Measurements from ENCODE around the gene OR2T8.
A peak's percentile ranks its signal among the peaks of the same experiment; 100 is the strongest.
"Not testable (repeated sequence)": the region's sequence is repeated elsewhere in the genome, so short reads cannot be mapped to it uniquely, and the experiment has no call there.

Gene OR2T8

DNA sequence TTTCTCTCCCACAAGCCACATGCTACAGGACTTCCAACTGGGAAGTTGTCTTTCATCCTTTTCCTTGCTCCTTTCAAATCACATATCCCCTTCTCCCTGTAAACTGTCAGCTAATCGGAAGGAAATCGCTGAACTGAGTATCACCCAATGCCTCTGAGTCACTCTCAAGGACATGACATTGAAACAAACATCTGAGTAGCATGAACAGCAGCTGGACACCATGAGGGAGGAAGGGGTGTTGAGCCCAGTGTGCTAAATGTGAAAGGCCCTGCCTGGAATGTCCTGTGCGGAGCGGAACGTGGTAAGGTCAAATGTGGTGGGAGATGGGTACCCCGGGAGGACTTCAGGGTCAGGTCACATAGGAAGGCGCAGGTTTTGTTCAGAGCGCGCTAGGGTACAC lies 4.8 kb downstream of the OR2T8 start, which contains the start of gene OR2AJ1:
TSS of gene OR2AJ1 (plus strand) at position 22 of the 400 bp plus-strand sequence. CDS start 8,880 bp downstream, outside the sequence.
- Mint-ChIP-seq H3K4me1 (ENCODE audit: low read depth) (no peaks in the 10 kb centered on the region), H3K4me3 (no peak within 1 kb of the TSS), H3K9me3 (no peaks in the 10 kb centered on the region), H3K36me3 (ENCODE audit: low read depth) (no peaks in the 10 kb centered on the region), H3K27ac (no peak within 1 kb of the TSS), H3K27me3 (ENCODE audit: low read depth) (no peaks in the 10 kb centered on the region)
- no peak for DNase-seq (ENCODE audit: low spot score)

DNA sequence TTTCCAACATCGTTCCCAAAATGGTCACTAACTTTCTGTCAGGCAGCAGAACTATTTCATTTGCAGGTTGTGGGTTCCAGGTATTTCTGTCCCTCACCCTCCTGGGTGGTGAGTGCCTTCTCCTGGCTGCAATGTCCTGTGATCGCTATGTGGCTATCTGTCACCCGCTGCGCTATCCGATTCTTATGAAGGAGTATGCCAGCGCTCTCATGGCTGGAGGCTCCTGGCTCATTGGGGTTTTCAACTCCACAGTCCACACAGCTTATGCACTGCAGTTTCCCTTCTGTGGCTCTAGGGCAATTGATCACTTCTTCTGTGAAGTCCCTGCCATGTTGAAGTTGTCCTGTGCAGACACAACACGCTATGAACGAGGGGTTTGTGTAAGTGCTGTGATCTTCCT lies 13.9 kb downstream of the OR2T8 start:
- H3K27ac Mint-ChIP-seq, result no peak overlapping the region
- no peaks in the 10 kb centered on the region for H3K9me3 Mint-ChIP-seq
- H3K4me1 Mint-ChIP-seq (ENCODE audit: low read depth), result no peaks in the 10 kb centered on the region
- no peaks in the 10 kb centered on the region for H3K27me3 Mint-ChIP-seq (ENCODE audit: low read depth)
- no peak for DNase-seq (ENCODE audit: low spot score)
- no peaks in the 10 kb centered on the region for H3K36me3 Mint-ChIP-seq (ENCODE audit: low read depth)
- H3K4me3 Mint-ChIP-seq, result no peak overlapping the region

DNA sequence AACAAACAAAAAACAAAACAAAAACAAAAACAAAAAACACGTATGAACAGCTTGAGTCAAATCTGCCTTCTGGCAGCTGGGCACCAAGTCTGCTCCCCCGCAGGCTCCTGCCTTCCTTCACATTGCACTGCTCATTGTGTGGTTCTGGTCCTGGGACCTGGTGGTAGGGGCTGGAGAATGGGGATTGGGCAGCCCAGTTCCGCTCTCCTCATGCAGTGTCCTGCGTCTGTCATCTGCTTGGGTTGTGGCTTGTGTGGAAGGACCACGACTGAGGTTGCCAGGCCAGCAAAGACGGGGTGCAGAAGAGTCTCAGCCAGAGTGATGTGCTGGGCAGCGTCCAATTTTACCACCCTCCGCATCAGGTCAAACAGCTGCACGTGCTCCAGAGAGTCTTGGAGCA lies 15.7 kb downstream of the OR2T8 start:
- no peaks in the 10 kb centered on the region for H3K4me1 Mint-ChIP-seq (ENCODE audit: low read depth)
- H3K27me3 Mint-ChIP-seq (ENCODE audit: low read depth), result no peaks in the 10 kb centered on the region
- H3K27ac Mint-ChIP-seq, result no peak overlapping the region
- no peaks in the 10 kb centered on the region for H3K36me3 Mint-ChIP-seq (ENCODE audit: low read depth)
- DNase-seq (ENCODE audit: low spot score), result no peak
- no peaks in the 10 kb centered on the region for H3K9me3 Mint-ChIP-seq
- no peak overlapping the region for H3K4me3 Mint-ChIP-seq

DNA sequence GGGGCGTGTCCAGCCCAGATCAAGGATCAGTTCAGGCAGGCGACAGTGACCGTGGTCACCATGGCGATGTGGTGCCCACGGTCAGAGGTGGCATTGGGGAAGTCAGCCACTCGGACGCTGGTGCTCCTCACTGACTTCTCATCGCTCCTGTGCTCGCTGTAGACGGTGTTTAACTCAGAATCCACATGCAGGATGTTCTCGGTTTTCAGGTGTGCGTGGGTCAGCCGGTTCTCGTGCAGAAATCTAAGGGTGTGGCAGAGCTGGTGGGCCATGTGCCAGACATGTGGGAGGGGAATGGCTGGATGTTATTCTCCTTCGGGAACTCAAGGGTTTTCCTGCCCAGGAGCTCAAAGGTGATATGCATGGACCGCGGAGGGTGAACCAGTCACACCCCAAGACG lies 16.4 kb downstream of the OR2T8 start:
- no peak overlapping the region for H3K27ac Mint-ChIP-seq
- H3K4me1 Mint-ChIP-seq (ENCODE audit: low read depth), result no peaks in the 10 kb centered on the region
- no peak for DNase-seq (ENCODE audit: low spot score)
- no peak overlapping the region for H3K4me3 Mint-ChIP-seq
- no peaks in the 10 kb centered on the region for H3K9me3 Mint-ChIP-seq
- no peaks in the 10 kb centered on the region for H3K27me3 Mint-ChIP-seq (ENCODE audit: low read depth)
- H3K36me3 Mint-ChIP-seq (ENCODE audit: low read depth), result no peaks in the 10 kb centered on the region

DNA sequence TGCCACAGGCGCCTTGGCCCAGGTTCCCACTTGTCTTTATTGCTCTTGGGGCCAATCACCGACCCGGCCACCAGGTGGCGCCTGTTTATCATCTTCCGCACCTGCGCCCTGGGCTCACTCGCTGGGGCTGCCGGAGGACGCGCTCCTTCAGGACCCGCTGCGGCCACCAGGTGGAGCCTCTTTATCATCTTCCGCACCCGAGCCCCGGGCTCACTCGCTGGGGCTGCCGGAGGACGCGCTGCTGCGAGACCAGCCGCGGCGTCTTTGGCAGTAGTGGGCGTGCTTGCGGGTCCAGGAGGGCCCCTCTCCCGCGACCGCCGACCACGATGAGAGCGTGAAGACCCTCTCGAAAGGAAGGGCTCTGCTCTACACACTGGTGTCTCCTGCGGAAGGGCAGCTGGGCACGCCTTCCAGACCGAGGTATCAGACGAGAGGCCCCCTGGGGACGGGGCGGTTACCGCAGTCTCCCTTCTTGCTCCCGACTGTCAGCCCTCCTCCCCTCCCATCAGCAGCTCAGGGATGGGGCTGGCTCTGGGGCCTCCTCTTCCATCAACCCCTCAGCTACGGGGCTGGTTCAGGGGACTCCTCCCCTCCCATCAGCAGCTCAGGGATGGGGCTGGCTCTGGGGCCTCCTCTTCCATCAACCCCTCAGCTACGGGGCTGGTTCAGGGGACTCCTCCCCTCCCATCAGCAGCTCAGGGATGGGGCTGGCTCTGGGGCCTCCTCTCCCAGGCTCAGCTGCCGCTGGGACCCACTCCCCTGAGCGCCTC lies 17.1 kb downstream of the OR2T8 start:
- H3K27ac Mint-ChIP-seq; H3K36me3 Mint-ChIP-seq (ENCODE audit: low read depth); H3K9me3 Mint-ChIP-seq; H3K27me3 Mint-ChIP-seq (ENCODE audit: low read depth); H3K4me1 Mint-ChIP-seq (ENCODE audit: low read depth): not testable (repeated sequence)
- DNase-seq (ENCODE audit: low spot score), result peak; percentile 88
- peak overlapping the region; percentile 82 for H3K4me3 Mint-ChIP-seq

DNA sequence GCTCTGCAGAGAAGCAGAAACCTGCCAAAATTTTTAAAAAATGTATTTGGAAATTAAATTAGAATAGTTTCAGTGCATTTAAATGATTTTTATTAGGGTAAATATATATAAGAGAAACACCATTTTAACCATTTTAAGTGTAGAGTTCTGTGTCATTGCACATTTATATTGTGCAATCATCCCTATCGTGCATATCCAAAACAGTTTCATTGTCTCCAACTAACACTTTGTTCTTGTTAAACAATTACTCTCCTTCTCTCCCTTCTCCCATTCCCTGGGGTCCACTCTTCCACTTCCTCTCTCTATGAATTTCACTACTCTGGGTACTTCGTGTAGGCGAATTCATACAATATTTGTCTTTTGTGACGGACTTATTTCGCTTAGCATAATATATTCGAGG lies 22.6 kb downstream of the OR2T8 start:
- no peaks in the 10 kb centered on the region for H3K4me1 Mint-ChIP-seq (ENCODE audit: low read depth)
- H3K9me3 Mint-ChIP-seq, result no peaks in the 10 kb centered on the region
- H3K36me3 Mint-ChIP-seq (ENCODE audit: low read depth), result no peaks in the 10 kb centered on the region
- no peak overlapping the region for H3K27ac Mint-ChIP-seq
- no peaks in the 10 kb centered on the region for H3K27me3 Mint-ChIP-seq (ENCODE audit: low read depth)
- no peak for DNase-seq (ENCODE audit: low spot score)
- H3K4me3 Mint-ChIP-seq, result no peak overlapping the region

DNA sequence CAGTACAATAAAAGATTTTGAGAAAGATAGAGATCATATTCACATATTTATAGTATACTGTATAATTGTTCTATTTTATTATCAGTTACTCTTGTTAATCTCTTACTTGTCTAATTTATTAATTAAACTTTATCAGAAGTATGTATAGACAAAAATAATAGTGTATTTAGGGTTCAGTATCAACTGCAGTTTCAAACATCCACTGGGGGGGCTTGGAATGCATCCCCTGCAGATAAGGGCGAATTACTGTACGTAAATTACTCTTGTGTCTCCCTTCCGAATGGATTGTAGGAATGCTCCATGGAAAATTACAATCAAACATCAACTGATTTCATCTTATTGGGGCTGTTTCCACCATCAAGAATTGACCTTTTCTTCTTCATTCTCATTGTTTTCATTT lies 28.5 kb downstream of the OR2T8 start, which contains the start of gene OR2L8:
TSS of gene OR2L8 (plus strand) at position 301 of the 400 bp plus-strand sequence. CDS start at position 301, 0 bp downstream.
- Mint-ChIP-seq H3K4me3 (no peak within 1 kb of the TSS), H3K9me3 (no peaks in the 10 kb centered on the region), H3K27me3 (ENCODE audit: low read depth) (no peaks in the 10 kb centered on the region), H3K27ac (no peak within 1 kb of the TSS), H3K36me3 (ENCODE audit: low read depth) (no peaks in the 10 kb centered on the region), H3K4me1 (ENCODE audit: low read depth) (no peaks in the 10 kb centered on the region)
- no peak for DNase-seq (ENCODE audit: low spot score)

DNA sequence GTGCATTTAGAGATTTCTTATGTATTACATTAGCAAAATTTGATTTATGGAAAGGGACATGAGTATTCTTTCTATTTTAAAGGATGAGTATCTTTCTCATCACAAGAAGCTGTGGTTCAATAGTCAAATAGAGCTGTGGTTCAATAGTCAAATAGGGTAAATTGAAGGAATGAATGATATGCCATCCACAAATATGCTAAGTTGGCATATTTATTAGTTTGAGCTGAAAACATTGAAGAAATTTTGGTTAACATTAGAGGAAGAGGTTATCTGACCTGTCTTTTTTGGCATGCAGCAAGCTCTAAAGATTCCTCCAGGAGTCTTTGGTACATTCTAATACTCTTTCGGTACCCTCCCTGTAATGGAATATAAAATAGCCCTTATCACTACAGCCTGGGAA lies 33.4 kb downstream of the OR2T8 start:
- Mint-ChIP-seq H3K9me3 (peaks cover 9% of the 10 kb centered on the region), H3K4me3 (no peak overlapping the region), H3K27ac (no peak overlapping the region), H3K27me3 (ENCODE audit: low read depth) (no peaks in the 10 kb centered on the region), H3K36me3 (ENCODE audit: low read depth) (no peaks in the 10 kb centered on the region), H3K4me1 (ENCODE audit: low read depth) (no peaks in the 10 kb centered on the region)
- no peak for DNase-seq (ENCODE audit: low spot score)

DNA sequence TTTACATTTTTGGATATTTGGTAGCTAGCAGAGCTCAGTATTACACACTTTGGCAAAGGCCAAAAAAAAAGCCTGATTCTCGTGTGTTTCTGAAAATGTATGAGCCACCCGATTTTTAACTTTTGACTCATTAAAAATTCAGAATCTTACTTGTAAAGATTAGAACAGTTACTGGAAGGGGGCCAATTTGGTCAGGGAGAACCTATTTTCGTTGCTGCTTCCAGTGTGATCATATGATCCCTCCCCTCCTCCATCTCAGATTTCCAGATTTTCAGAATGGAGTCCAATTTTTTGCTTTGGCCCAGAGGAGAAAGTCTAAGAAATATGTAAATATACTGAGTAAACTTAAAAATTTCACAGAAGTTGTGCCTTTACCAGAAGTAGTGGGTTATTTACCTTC lies 41.7 kb downstream of the OR2T8 start:
- Mint-ChIP-seq H3K27ac (no peak overlapping the region), H3K36me3 (ENCODE audit: low read depth) (no peaks in the 10 kb centered on the region), H3K4me3 (no peak overlapping the region)

DNA sequence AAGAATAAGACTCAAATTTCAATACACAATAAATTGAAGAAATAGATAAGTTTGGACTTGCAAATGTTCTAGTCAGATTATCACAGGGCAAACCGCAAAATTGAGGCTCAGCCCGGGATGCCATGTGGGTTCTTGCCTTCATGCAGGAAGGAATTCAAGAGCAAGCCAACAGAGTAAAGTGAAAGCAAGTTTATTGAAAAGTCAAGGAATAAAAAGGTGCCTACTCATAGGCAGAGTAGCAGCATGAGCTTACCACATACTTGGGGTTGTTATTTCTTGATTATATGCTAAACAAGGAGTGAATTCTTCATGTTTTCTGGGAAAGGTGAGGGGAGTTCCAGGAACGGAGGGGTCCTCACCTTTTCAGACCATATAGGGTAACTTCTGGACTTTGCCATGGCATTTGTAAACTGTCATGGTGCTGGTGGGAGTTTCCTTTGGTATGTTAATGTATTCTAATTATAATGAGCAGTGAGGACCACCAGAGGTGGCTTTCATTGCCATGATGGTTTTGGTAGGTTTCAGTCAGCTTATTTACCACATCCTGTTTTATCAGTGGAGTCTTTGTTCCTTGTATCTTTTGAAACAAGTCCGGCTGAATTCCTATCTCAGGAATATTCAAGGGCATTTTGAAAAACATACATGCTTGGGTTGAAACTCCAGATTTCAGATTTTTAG lies 43.0 kb downstream of the OR2T8 start:
- H3K4me3 Mint-ChIP-seq, result no peak overlapping the region
- no peaks in the 10 kb centered on the region for H3K27me3 Mint-ChIP-seq (ENCODE audit: low read depth)
- DNase-seq (ENCODE audit: low spot score), result no peak
- no peaks in the 10 kb centered on the region for H3K4me1 Mint-ChIP-seq (ENCODE audit: low read depth)
- H3K36me3 Mint-ChIP-seq (ENCODE audit: low read depth), result no peaks in the 10 kb centered on the region
- H3K27ac Mint-ChIP-seq, result no peak overlapping the region
- H3K9me3 Mint-ChIP-seq, result peaks cover 16% of the 10 kb centered on the region

More for the DNA sequence above, 41.7 kb downstream of the OR2T8 start:
- Mint-ChIP-seq H3K9me3 (peaks cover 17% of the 10 kb centered on the region), H3K27me3 (ENCODE audit: low read depth) (no peaks in the 10 kb centered on the region), H3K4me1 (ENCODE audit: low read depth) (no peaks in the 10 kb centered on the region)
- no peak for DNase-seq (ENCODE audit: low spot score)

DNA sequence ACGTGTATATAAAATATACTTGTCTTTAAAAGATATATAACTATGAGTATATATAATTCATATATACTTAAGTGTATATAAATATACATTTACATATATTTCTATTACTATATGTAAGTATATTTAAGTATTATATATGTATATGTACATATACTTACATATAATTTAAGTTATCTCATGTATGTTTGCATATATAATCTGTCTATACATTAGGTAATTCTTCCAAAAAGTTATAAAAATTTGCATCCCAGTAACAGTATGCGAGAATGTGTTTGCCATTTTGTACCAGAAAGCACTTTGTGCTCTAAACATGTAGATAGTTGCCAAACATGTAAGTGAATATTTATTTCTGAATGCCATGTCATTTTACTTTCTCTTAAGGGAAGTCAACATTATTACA lies 44.9 kb downstream of the OR2T8 start, which contains the start of gene OR2AK2:
TSS of gene OR2AK2 (plus strand) at position 301 of the 400 bp plus-strand sequence. CDS start 144 bp downstream, outside the sequence.
- no peak for DNase-seq (ENCODE audit: low spot score)
- Mint-ChIP-seq H3K36me3 (ENCODE audit: low read depth) (no peaks in the 10 kb centered on the region), H3K9me3 (peaks cover 8% of the 10 kb centered on the region), H3K4me1 (ENCODE audit: low read depth) (no peaks in the 10 kb centered on the region), H3K27me3 (ENCODE audit: low read depth) (no peaks in the 10 kb centered on the region), H3K4me3 (no peak within 1 kb of the TSS), H3K27ac (no peak within 1 kb of the TSS)

DNA sequence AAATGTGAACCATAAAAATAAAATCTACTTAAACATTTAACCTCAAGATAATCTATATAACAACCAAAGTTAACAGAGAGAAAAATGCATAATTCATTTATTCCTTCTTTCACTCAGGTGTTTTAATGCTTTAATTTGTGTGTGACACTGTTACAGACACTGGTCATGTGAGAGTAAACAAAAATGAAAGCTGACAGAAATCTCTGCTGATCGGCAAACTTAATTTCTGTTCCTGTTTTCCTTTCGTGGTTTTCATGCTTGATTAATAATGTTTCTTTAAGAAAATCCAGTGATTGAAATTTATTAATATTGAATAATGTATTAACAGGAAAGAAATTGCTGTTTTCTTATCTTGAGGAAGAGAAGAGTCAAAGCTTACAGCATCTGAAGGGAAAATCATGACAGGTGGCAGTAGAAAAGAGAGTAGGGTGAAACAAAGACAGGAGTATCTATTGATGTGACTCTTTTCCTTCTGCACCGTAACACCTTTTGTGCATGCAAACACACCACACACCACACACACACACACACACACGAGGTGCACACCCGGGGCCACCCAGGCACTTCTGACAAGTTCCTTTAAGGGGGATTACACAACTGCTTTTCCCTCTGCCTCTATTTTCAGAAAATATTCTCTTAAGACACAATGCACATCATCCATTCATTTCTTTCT lies 46.6 kb downstream of the OR2T8 start:
- peaks cover 6% of the 10 kb centered on the region for H3K9me3 Mint-ChIP-seq
- no peaks in the 10 kb centered on the region for H3K36me3 Mint-ChIP-seq (ENCODE audit: low read depth)
- no peaks in the 10 kb centered on the region for H3K4me1 Mint-ChIP-seq (ENCODE audit: low read depth)
- no peak for DNase-seq (ENCODE audit: low spot score)
- no peaks in the 10 kb centered on the region for H3K27me3 Mint-ChIP-seq (ENCODE audit: low read depth)
- no peak overlapping the region for H3K27ac Mint-ChIP-seq
- no peak overlapping the region for H3K4me3 Mint-ChIP-seq
